Stimulated activated naive CD8-positive, alpha-beta T cell treated with anti-CD3 and anti-CD28 coated beads, Interleukin-15, Interleukin-2, amounts not matched to agents 100 ng/mL and 50 ng/mL, for 24 hours (primary cell): ENCODE measurements around the gene RORC.

Experiments used
- H3K27ac Mint-ChIP-seq: one replicate; pipeline ENCODE4 v1.8.0; 2021; ENCODE audit warnings: mild to moderate bottlenecking, mixed read lengths
- H3K27me3 Mint-ChIP-seq: one replicate; pipeline ENCODE4 v1.8.0; 2021; ENCODE audit warnings: mixed read lengths
- H3K36me3 Mint-ChIP-seq: one replicate; pipeline ENCODE4 v1.8.0; 2021; ENCODE audit warnings: low read depth, mixed read lengths
- H3K4me1 Mint-ChIP-seq: one replicate; pipeline ENCODE4 v1.8.0; 2021; ENCODE audit warnings: low read depth, mixed read lengths
- H3K4me3 Mint-ChIP-seq: one replicate; pipeline ENCODE4 v1.8.0; 2021; ENCODE audit warnings: mild to moderate bottlenecking, mixed read lengths
- H3K9me3 Mint-ChIP-seq: one replicate; pipeline ENCODE4 v1.8.0; 2021; ENCODE audit warnings: mixed read lengths

The RORC gene

DNA sequence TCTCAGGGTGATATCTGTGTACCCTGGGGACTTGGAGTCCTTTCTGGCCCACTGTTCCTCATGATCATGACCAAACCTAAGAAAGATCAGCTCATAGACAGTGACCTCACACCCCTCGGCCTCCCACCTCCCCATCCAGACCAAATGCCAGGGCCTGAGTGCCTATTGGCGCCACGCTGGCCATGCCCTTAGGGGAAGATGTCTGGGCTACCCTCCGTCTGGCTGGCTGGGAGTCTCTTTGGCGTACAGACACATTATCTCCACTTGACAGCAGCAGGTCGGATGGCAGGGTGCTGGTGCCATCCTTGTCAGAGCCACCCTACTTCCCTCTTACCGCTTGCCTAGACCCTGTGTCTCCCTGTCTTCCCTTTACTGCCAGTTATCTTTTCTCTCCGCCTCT lies 8.4 kb downstream of the RORC start:
- no peaks in the 10 kb centered on the region for H3K36me3 Mint-ChIP-seq
- peak overlapping the region; percentile 8 for H3K27ac Mint-ChIP-seq
- peaks cover 69% of the 10 kb centered on the region for H3K4me1 Mint-ChIP-seq
- H3K27me3 Mint-ChIP-seq = no peaks in the 10 kb centered on the region
- no peaks in the 10 kb centered on the region for H3K9me3 Mint-ChIP-seq
- peak overlapping the region; percentile 36 for H3K4me3 Mint-ChIP-seq

DNA sequence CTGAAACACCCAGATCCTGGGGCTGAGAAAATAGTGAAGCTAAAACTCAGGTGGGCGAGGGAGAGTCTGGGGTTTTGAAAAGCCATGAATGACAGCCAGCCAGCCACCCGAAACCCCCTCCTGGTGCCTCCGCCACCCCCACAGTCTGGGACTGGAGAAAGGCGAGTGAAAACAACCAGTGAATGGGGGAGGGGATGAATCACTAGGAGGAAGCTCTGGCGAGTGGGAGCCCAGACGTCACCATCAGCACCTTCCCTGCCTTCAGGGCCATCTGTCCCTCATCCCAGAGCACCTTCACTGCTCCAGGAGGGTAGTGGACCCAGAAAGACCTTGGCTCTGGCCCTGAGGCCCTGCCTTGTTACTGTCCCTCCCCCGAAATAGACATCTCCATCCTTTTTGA lies 9.2 kb downstream of the RORC start:
- Mint-ChIP-seq H3K36me3 (no peaks in the 10 kb centered on the region), H3K27me3 (no peaks in the 10 kb centered on the region), H3K27ac (peak overlapping the region; percentile 59), H3K4me1 (peaks cover 66% of the 10 kb centered on the region), H3K9me3 (no peaks in the 10 kb centered on the region), H3K4me3 (peak overlapping the region; percentile 36)

DNA sequence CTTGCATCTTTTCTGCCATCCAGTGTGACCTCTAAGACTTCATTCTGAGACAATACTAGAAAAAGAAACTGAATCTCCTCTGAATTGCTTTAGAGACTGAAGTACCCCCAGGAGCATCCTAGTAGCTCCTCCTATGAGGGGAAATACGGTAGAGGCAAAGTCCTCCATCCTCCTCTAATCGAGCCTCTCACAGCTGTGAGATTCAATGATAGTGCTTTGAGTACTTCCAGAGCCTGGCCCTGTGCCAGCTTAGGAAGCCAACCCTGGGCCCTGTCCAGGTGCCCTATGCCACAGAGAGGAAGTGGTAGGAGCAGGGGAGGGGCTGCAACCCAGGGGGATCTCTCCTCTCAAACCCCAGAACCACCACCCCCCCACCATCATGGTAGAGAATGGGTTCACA lies 10.7 kb downstream of the RORC start:
- Mint-ChIP-seq H3K27ac (peak overlapping the region; percentile 11), H3K36me3 (no peaks in the 10 kb centered on the region), H3K27me3 (no peaks in the 10 kb centered on the region), H3K9me3 (no peaks in the 10 kb centered on the region), H3K4me3 (no peak overlapping the region), H3K4me1 (peaks cover 63% of the 10 kb centered on the region)

DNA sequence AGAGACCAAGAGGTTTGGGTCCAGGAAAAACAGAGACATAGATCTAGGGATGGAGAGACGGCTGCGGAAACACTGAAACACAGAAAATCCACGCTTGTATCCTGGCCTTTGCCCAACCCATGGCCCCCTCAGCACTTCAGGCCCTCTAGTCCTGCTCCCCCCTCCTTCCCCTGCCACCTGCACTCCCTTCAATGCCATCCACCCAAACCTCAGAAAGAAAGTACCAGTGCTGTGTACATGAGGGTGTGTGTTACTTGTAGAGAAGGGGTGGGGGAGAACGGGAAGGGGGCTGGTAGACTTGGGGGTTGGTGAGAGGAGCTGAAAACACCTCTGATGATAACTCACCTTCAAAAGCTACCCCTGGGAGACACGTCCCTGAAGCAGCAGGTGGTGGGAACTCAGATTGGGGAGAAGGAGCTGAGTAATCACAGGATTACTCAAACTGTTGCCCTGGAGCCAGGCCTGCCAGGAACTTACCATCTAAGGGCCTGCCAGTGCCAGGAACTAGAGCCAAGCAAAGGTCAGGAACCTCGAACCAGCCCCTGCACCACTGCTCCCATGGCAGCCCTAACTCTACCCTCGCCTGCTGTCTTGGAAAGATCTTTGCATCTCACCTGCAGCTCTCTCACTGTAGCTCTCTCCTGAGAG lies 11.5 kb downstream of the RORC start:
- Mint-ChIP-seq H3K4me1 (peaks cover 63% of the 10 kb centered on the region), H3K9me3 (no peaks in the 10 kb centered on the region), H3K4me3 (no peak overlapping the region), H3K27ac (no peak overlapping the region), H3K27me3 (no peaks in the 10 kb centered on the region), H3K36me3 (no peaks in the 10 kb centered on the region)

DNA sequence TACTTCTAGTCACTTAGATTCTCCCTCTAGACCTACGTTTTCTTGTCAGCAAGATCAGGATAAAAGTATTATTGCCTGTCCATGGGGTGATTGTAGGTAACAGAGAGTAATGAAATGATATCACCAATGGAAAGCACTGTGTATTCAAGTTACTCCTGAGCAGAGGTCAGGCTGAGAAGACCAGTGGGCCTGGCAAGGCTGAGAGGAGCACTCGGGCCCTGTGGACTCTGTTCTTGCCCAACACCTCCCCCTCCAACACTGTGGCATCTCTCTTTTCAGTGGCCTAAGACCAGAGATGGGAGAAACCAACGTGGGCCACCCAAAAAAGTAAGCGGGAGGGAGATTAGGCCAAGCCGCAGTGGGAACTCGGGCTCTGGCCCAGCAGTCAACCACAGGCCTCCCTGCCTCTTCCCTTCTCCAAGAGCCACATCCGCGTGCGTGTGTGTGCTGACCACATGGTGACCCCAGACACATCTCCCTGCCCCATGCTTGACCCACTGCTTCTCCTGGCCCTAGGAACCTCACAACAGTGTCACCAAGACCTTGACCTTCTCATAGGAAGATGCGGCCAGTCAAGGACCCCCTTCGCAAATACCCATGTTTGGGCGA lies 12.3 kb downstream of the RORC start:
- no peaks in the 10 kb centered on the region for H3K27me3 Mint-ChIP-seq
- no peak overlapping the region for H3K4me3 Mint-ChIP-seq
- no peaks in the 10 kb centered on the region for H3K36me3 Mint-ChIP-seq
- H3K27ac Mint-ChIP-seq = no peak overlapping the region
- H3K4me1 Mint-ChIP-seq = peaks cover 63% of the 10 kb centered on the region
- H3K9me3 Mint-ChIP-seq = no peaks in the 10 kb centered on the region

DNA sequence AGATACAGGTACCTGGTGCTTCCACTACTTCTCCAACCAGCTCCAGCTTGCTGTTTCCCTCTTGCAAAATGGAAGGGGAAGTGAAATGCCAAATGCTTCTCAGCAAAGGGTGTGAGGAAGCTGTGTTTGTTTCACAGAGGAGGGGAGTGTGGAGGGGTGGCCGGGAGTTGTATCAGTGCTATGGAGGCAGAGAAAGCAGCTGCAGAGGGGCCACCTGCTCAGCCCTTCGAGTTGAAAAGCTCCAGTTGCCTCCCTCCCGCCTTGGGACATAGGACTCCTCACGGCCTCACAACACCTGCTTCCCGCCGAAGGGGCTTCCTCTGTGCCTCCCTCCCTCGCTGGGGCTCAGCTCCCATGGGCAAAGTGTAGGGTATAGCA lies 14.3 kb downstream of the RORC start:
- no peaks in the 10 kb centered on the region for H3K36me3 Mint-ChIP-seq
- no peak overlapping the region for H3K27ac Mint-ChIP-seq
- H3K27me3 Mint-ChIP-seq = no peaks in the 10 kb centered on the region
- H3K9me3 Mint-ChIP-seq = no peaks in the 10 kb centered on the region
- peaks cover 56% of the 10 kb centered on the region for H3K4me1 Mint-ChIP-seq
- no peak overlapping the region for H3K4me3 Mint-ChIP-seq

DNA sequence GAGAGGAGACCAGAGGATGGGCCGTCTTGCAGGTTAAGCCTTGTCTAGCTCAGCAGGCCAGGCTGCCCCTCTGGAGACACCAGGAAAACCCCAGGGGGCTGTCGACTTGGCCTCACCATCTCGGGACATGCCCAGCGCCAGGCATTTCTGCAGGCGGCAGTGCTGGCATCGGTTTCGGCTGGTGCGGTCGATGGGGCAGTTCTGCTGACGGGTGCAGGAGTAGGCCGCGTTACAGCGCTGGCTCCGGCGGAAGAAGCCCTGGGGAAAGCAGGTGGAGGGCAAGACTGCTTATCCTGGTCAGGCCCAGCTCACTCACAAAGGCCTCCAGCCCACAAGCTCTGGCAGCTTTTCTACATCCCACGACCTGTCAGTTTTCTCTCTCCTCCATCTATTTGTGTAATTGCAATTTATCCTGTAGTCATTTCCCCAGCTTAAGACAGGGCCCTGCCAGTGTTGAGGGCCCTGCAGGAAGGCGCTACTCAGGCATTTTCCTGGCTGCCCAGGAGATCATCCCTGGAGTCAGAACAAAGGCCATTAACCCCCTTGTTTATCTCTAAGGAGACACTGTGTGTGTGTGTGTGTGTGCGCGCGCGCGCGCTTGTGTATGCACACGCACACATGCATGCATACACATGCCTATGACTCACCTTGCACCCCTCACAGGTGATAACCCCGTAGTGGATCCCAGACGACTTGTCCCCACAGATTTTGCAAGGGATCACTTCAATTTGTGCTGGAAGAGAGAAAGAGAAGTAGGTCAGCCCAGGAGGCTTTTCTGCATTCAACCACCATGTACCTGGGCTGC lies 14.9 kb downstream of the RORC start:
- no peak overlapping the region for H3K4me3 Mint-ChIP-seq
- peaks cover 50% of the 10 kb centered on the region for H3K4me1 Mint-ChIP-seq
- no peaks in the 10 kb centered on the region for H3K27me3 Mint-ChIP-seq
- H3K36me3 Mint-ChIP-seq = no peaks in the 10 kb centered on the region
- no peak overlapping the region for H3K27ac Mint-ChIP-seq
- H3K9me3 Mint-ChIP-seq = no peaks in the 10 kb centered on the region

DNA sequence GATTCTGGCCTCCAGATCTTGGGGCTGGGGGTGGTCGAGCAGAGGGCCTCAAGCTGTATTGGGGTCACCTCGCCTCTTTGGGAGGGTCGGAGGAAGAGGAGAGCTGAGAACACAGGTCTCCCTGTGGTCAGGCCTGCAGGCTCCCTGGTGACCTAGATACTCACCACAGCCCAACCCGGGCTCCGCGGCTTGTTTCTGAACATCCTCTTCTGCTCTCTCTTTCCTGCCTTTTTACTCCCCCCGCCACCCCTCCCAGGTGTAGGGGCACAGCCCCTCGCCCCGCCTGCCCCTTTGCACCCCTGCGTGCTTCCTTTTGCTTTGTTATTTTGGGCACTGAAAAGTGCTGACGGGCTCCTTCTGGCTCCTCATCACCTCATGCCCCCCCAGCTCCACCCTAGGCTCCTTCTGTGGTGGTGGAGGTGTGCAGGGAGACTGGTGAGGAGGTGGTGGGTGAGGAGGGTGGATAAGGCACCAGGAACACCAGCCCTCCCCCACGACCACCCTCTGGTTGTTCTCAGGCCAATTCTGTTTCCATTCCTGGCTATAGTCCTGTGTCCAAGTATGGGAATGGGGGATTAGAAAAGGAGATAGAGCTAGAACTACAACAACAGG lies 15.8 kb downstream of the RORC start:
- Mint-ChIP-seq H3K27me3 (no peaks in the 10 kb centered on the region), H3K27ac (no peak overlapping the region), H3K4me3 (no peak overlapping the region), H3K9me3 (no peaks in the 10 kb centered on the region), H3K4me1 (peaks cover 41% of the 10 kb centered on the region), H3K36me3 (no peaks in the 10 kb centered on the region)

DNA sequence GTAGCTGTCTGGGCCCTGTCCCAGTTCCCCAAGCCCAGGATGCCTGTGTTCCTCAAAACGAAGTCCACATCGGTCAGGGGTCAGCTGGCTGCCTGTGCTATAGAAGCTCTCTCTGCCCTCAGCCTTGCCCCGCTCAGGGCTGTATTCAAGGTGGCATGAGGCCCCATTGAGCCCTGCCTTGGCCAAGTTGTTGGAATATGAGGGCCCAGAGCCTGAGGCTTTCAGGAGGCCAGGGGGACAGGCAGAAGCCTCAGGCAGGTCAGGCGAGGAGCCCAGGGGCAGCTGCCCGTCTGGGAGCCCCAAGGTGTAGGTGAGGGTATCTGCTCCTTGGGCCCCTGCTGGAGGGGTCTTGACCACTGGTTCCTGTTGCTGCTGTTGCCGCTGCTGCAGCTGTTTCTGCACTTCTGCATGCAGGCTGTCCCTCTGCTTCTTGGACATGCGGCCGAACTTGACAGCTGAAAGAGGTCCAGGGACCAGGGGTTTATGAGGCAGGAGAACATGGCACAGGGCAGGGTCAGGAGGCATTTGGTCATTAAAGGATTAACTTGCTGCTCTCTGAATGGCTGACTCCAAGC lies 16.5 kb downstream of the RORC start:
- Mint-ChIP-seq H3K27me3 (no peaks in the 10 kb centered on the region), H3K9me3 (no peaks in the 10 kb centered on the region), H3K27ac (no peak overlapping the region), H3K36me3 (no peaks in the 10 kb centered on the region), H3K4me1 (peaks cover 34% of the 10 kb centered on the region), H3K4me3 (no peak overlapping the region)

DNA sequence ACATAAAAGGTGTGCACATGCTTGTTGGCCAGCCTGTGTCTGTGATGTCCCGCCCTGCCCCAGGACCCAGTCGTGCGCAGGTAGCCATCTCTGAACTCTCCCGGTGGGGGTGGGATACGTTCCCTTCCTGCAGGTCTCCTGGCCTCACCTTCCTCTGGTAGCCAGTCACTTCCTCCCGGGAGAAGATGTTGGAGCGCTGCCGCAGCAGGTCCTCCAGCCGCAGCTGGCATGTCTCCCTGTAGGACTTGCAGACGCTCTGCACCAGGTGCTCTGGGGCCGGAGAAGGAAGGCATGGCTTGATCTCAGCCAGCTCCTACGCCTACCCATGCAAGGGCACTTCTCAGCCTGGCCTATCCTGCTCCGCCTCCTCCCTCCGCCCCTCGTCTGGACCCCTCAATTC lies 17.2 kb downstream of the RORC start:
- H3K27me3 Mint-ChIP-seq = no peaks in the 10 kb centered on the region
- no peak overlapping the region for H3K4me3 Mint-ChIP-seq
- no peak overlapping the region for H3K27ac Mint-ChIP-seq
- H3K4me1 Mint-ChIP-seq = peaks cover 27% of the 10 kb centered on the region
- H3K9me3 Mint-ChIP-seq = no peaks in the 10 kb centered on the region
- no peaks in the 10 kb centered on the region for H3K36me3 Mint-ChIP-seq

DNA sequence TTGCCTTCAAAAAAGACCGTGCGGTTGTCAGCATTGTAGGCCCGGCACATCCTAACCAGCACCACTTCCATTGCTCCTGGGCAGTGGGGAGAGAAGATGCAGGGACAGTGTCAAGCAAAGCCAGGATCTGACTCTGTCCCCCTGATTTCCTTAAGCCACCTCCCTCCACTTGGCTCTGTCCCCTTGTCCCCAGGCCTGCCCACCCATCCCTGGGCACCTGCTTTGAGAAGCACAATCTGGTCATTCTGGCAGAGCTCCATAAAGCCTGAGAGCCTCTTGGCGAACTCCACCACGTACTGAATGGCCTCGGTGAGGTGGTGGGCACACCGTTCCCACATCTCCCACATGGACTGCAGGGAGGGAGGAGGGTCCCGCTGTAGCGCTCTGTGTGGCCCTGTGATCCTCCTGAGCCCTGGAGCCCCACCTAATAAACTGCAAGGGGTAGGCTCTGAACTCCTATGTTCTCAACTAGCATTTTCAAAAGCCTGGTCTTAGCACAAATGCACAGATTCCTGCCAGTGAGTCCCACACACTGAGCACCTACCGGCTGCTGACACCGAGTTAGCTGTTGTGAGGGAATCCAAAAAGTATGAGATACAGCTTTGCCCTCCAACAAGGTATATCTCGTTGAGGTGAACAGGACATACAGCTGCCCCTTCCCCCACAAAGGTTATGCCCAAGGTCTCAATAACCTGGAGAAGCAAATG lies 18.2 kb downstream of the RORC start:
- Mint-ChIP-seq H3K27ac (no peak overlapping the region), H3K27me3 (no peaks in the 10 kb centered on the region), H3K36me3 (no peaks in the 10 kb centered on the region), H3K4me1 (peaks cover 27% of the 10 kb centered on the region), H3K4me3 (no peak overlapping the region), H3K9me3 (no peaks in the 10 kb centered on the region)

DNA sequence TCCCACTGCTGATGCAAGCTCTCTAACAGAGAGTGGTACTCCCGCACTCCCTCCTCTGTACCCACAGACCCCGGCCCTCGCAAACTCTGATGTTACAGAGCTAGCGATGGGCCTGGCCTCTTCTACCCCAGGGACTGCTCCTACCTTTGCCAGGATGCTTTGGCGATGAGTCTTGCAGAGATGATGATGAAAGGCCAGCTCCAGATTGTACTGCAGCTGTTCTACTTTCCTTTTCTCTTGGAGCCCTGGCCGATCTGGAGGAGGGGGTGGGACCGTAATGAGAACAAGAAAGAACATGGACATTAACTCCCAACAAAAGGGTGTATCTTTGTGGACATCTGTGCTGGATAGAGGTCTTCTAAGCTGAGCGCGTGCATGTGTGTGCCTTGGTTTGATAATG lies 20.4 kb downstream of the RORC start:
- Mint-ChIP-seq H3K9me3 (no peaks in the 10 kb centered on the region), H3K4me3 (no peak overlapping the region), H3K4me1 (peaks cover 14% of the 10 kb centered on the region), H3K27ac (no peak overlapping the region), H3K27me3 (no peaks in the 10 kb centered on the region), H3K36me3 (no peaks in the 10 kb centered on the region)

DNA sequence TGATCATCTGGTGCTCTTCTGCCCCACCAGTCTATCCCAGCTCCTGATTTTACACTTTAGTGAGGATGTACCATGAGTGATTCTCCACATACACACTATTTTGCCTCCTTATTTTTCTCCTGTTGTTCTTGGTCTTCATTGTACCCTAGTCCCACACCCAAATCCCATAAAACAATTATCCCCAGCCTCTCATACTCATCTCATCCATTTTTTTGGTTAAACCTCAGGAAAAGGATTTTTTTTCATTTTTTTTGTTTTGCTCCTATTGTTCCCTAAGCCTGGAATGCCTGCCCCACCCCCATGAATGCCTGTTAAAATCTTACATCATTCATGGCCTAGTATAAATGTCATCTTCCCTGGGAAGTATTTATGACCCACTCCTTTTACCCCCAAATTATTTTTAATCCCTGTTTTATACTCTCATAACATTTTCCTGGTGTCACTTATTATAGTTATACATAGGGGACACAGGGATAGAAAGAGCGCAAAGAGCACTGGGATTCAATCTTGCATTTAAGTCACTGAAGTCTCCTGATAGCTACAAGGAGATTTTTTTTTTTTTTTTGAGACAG lies 21.5 kb downstream of the RORC start:
- Mint-ChIP-seq H3K36me3 (no peaks in the 10 kb centered on the region), H3K4me3 (no peak overlapping the region), H3K27ac (no peak overlapping the region), H3K9me3 (no peaks in the 10 kb centered on the region), H3K4me1 (peaks cover 3% of the 10 kb centered on the region), H3K27me3 (no peaks in the 10 kb centered on the region)

DNA sequence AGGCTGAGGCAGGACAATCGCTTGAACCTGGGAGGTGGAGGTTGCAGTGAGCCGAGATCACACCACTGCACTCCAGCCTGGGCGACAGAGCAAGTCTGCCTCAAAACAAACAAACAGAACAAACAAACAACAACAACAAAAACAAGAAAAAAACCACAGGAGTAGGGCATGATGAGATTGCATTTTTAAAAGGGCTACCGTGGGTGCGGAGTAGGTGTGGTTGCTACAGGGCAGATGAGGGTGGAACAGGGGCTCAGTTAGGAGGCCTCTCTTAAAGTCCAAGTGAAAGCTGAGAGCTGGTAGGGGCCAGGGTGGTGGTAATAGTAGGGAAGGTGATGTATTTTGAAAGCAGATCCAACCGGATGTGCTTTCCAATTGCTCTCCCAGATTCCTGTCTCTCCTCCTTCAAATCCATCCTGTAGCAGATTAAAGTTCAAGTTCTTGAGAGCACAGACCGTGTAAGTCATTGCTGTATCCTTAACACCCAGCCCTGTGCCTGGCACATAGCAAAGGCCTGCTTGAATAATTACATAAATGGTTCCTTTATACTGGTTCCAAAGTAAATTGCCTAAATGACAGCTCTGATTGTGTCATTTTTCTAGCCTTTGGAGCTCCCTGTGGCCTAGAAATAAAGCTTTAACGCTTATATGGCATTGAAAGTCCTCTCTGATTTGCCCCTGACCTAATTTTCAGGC lies 22.2 kb downstream of the RORC start:
- no peaks in the 10 kb centered on the region for H3K9me3 Mint-ChIP-seq
- no peak overlapping the region for H3K27ac Mint-ChIP-seq
- no peaks in the 10 kb centered on the region for H3K4me1 Mint-ChIP-seq
- H3K36me3 Mint-ChIP-seq = no peaks in the 10 kb centered on the region
- no peaks in the 10 kb centered on the region for H3K27me3 Mint-ChIP-seq
- no peak overlapping the region for H3K4me3 Mint-ChIP-seq
